SKM-1 treated with dmso at 0.1 percent for 144 hours (cell line): Measurements from ENCODE around the gene SLC39A7.

Experiments
- DNase-seq: peaks from one replicate; lab custom pipeline; 2025; ENCODE audit not compliant: unreplicated experiment; lab: John Stamatoyannopoulos, UW

SLC39A7 gene

GRCh38 chr6:33200219-33201146 lies at the start of gene SLC39A7, which contains the start of gene RXRB:
Gene SLC39A7, plus strand, starts transcription at chr6:33200867. Its CDS starts 379 bp downstream, at chr6:33201246.
Gene RXRB, minus strand, starts transcription at chr6:33200665. Its CDS starts 189 bp downstream, at chr6:33200476.
- DNase-seq, result peak; percentile 92

GRCh38 chr6:33151050-33151449 lies 49.6 kb upstream of the SLC39A7 start:
- no peak for DNase-seq

- DNase-seq, result no peak
These were observed 46.3 kb upstream of the SLC39A7 start for GRCh38 chr6:33154349-33154748.

GRCh38 chr6:33156561-33156960 lies 44.1 kb upstream of the SLC39A7 start:
- DNase-seq, result no peak

- no peak for DNase-seq
These were observed 43.7 kb upstream of the SLC39A7 start for GRCh38 chr6:33156964-33157363.

- no peak for DNase-seq
These were observed 40.6 kb upstream of the SLC39A7 start for GRCh38 chr6:33160096-33160495.

- DNase-seq, result no peak
These were observed 39.8 kb upstream of the SLC39A7 start for GRCh38 chr6:33160728-33161344.

- DNase-seq, result peak; percentile 66
These were observed 39.0 kb upstream of the SLC39A7 start for GRCh38 chr6:33161354-33162331.

- DNase-seq, result no peak
These were observed 37.1 kb upstream of the SLC39A7 start for GRCh38 chr6:33163540-33163939.

- no peak for DNase-seq
These were observed 36.5 kb upstream of the SLC39A7 start for GRCh38 chr6:33164176-33164575.

GRCh38 chr6:33164665-33165373 lies 35.8 kb upstream of the SLC39A7 start:
- DNase-seq, result no peak

GRCh38 chr6:33165581-33166258 lies 34.9 kb upstream of the SLC39A7 start:
- DNase-seq, result no peak

GRCh38 chr6:33166363-33166762 lies 34.3 kb upstream of the SLC39A7 start:
- no peak for DNase-seq

GRCh38 chr6:33166811-33167210 lies 33.9 kb upstream of the SLC39A7 start:
- DNase-seq, result no peak

GRCh38 chr6:33167374-33168283 lies 33.0 kb upstream of the SLC39A7 start:
- no peak for DNase-seq

- no peak for DNase-seq
These were observed 32.4 kb upstream of the SLC39A7 start for GRCh38 chr6:33168284-33168601.

- no peak for DNase-seq
These were observed 32.0 kb upstream of the SLC39A7 start for GRCh38 chr6:33168639-33169038.

GRCh38 chr6:33169291-33170175 lies 31.1 kb upstream of the SLC39A7 start:
- DNase-seq, result no peak
